WTC11 (cell line): ENCODE measurements around the gene CDIPT. TPM values are rescaled to one million over a fixed set of nuclear protein-coding genes. Genes with fewer than 3 reads are reported as not detected.
"Not testable (repeated sequence)": the region's sequence is repeated elsewhere in the genome, so short reads cannot be mapped to it uniquely, and the experiment has no call there.

Source experiments
- ATAC-seq: fragments of 200-7000 bp; cut with Tn5 transposase; 2 replicates; pipeline ENCODE4 v1.10.0; 2021; ENCODE audit warnings: mild to moderate bottlenecking, moderate library complexity
- CTCF ChIA-PET: fragments of 300-600 bp; sonication (Branson Sonifier 250); formaldehyde crosslinking; loops from one replicate; lab custom pipeline; 2021; ENCODE audit warnings: antibody characterized with exemption; lab: Charles Lee
- POLR2A ChIA-PET: fragments of 350-600 bp; sonication (Branson Sonifier 250); formaldehyde crosslinking; loops from one replicate; lab custom pipeline; 2021; ENCODE audit warnings: antibody characterized with exemption; lab: Charles Lee
- DNase-seq: peaks from one replicate; pipeline ENCODE4 v3.0.0; 2021; ENCODE audit warnings: low spot score
- H3K27ac Mint-ChIP-seq: 2 replicates; pipeline ENCODE4 v1.8.0; 2021; ENCODE audit warnings: mixed read lengths
- H3K27me3 Mint-ChIP-seq: 2 replicates; pipeline ENCODE4 v1.8.0; 2021; ENCODE audit warnings: low read depth, mild to moderate bottlenecking, moderate library complexity, mixed read lengths
- H3K36me3 Mint-ChIP-seq: 2 replicates; pipeline ENCODE4 v1.8.0; 2021; ENCODE audit warnings: mixed read lengths
- H3K4me1 Mint-ChIP-seq: 2 replicates; pipeline ENCODE4 v1.8.0; 2022; ENCODE audit warnings: mixed read lengths
- H3K4me3 Mint-ChIP-seq: 2 replicates; pipeline ENCODE4 v1.8.0; 2021; ENCODE audit warnings: mild to moderate bottlenecking, moderate library complexity, mixed read lengths
- H3K9me3 Mint-ChIP-seq: 2 replicates; pipeline ENCODE4 v1.8.0; 2021; ENCODE audit warnings: mixed read lengths
- ARID4B ChIP-seq: sonication (generic); formaldehyde crosslinking; IDR thresholded peaks from 2 replicates; pipeline ENCODE4 v1.8.0; 2023; ENCODE audit warnings: missing genetic modification reagents, mild to moderate bottlenecking, borderline replicate concordance
- E2F1 ChIP-seq: sonication (generic); formaldehyde crosslinking; IDR thresholded peaks from 2 replicates; pipeline ENCODE4 v1.8.0; 2022; ENCODE audit warnings: mild to moderate bottlenecking, missing genetic modification reagents
- E2F5 ChIP-seq: sonication (generic); formaldehyde crosslinking; IDR thresholded peaks from 2 replicates; pipeline ENCODE4 v1.8.1; 2022; ENCODE audit warnings: mild to moderate bottlenecking, moderate library complexity, missing genetic modification reagents
- ESRRA ChIP-seq: sonication (generic); formaldehyde crosslinking; IDR thresholded peaks from 2 replicates; pipeline ENCODE4 v1.8.1; 2022; ENCODE audit warnings: mild to moderate bottlenecking, missing genetic modification reagents, borderline replicate concordance
- GABPB1 ChIP-seq: sonication (generic); formaldehyde crosslinking; IDR thresholded peaks from 2 replicates; pipeline ENCODE4 v1.8.1; 2023; ENCODE audit warnings: mild to moderate bottlenecking, missing genetic modification reagents
- HMGA2 ChIP-seq: fragments of 250-450 bp; sonication (Bioruptor Pico); IDR thresholded peaks from 2 replicates; pipeline ENCODE4 v1.4.0; 2021; ENCODE audit warnings: mild to moderate bottlenecking, moderate library complexity
- HMGXB4 ChIP-seq: sonication (generic); formaldehyde crosslinking; IDR thresholded peaks from 2 replicates; pipeline ENCODE4 v1.8.1; 2023; ENCODE audit warnings: mild to moderate bottlenecking, moderate library complexity, missing genetic modification reagents
- NFATC4 ChIP-seq: fragments of 250-450 bp; sonication (Bioruptor Pico); IDR thresholded peaks from 2 replicates; pipeline ENCODE4 v1.9.0; 2021; ENCODE audit warnings: mild to moderate bottlenecking
- NFE2L1 ChIP-seq: sonication (generic); formaldehyde crosslinking; IDR thresholded peaks from 2 replicates; pipeline ENCODE4 v1.8.1; 2023; ENCODE audit warnings: missing genetic modification reagents
- NR1H2 ChIP-seq: sonication (generic); formaldehyde crosslinking; IDR thresholded peaks from 2 replicates; pipeline ENCODE4 v1.9.0; 2021; ENCODE audit warnings: mild to moderate bottlenecking, moderate library complexity, missing genetic modification reagents
- NR2C2 ChIP-seq: sonication (generic); formaldehyde crosslinking; IDR thresholded peaks from 2 replicates; pipeline ENCODE4 v1.8.0; 2022; ENCODE audit warnings: mild to moderate bottlenecking, missing genetic modification reagents
- NR3C1 ChIP-seq: sonication (generic); formaldehyde crosslinking; conservative IDR thresholded peaks from 2 replicates; pipeline ENCODE4 v1.8.1; 2023; ENCODE audit warnings: low read depth, mild to moderate bottlenecking, missing genetic modification reagents
- TEAD1 ChIP-seq: sonication (generic); formaldehyde crosslinking; IDR thresholded peaks from 2 replicates; pipeline ENCODE4 v1.8.0; 2022; ENCODE audit warnings: mild to moderate bottlenecking, missing genetic modification reagents
- ZBTB43 ChIP-seq: sonication (generic); formaldehyde crosslinking; IDR thresholded peaks from 2 replicates; pipeline ENCODE4 v1.8.1; 2023; ENCODE audit warnings: mild to moderate bottlenecking, missing genetic modification reagents
- ZMAT4 ChIP-seq: fragments of 250-450 bp; sonication (Bioruptor Pico); IDR thresholded peaks from 2 replicates; pipeline ENCODE4 v1.9.0; 2021; ENCODE audit warnings: mild to moderate bottlenecking
- ZNF219 ChIP-seq: sonication (generic); formaldehyde crosslinking; IDR thresholded peaks from 2 replicates; pipeline ENCODE4 v1.8.0; 2023; ENCODE audit warnings: missing genetic modification reagents, mild to moderate bottlenecking, borderline replicate concordance
- total RNA-seq: library from RNA; stranded (reverse); gene quantifications from 3 replicates; pipeline ENCODE4 v1.2.3, GENCODE V29; 2021

Gene CDIPT
- total RNA-seq, 1 experiment from 2014 or later: 71.7 TPM

GRCh38 chr16:29873319-29873718 is 10.3 kb upstream of the CDIPT start:
- no peak for TF ChIP-seq ZNF219 (CRISPR knock-in tag)
- no peak for TF ChIP-seq HMGXB4 (CRISPR knock-in tag)
- no peak for TF ChIP-seq NFATC4
- TF ChIP-seq E2F5 (CRISPR knock-in tag): no peak
- TF ChIP-seq E2F1 (CRISPR knock-in tag): no peak
- TF ChIP-seq NFE2L1 (CRISPR knock-in tag): no peak
- no peak for TF ChIP-seq HMGA2 (CRISPR knock-in tag)
- no peak for TF ChIP-seq ZMAT4 (CRISPR knock-in tag)
- no peak for TF ChIP-seq GABPB1
- TF ChIP-seq NR2C2 (CRISPR knock-in tag): no peak
- no peak for TF ChIP-seq NR3C1 (CRISPR knock-in tag)
- no peak for TF ChIP-seq ARID4B (CRISPR knock-in tag)
- TF ChIP-seq TEAD1 (CRISPR knock-in tag): no peak
- no peak for TF ChIP-seq ZBTB43 (CRISPR knock-in tag)
- peaks cover 3% of the 10 kb centered on the region; the same call in 1 of the 2 replicates for H3K27me3 Mint-ChIP-seq
- no peak overlapping the region for H3K27ac Mint-ChIP-seq
- no peaks in the 10 kb centered on the region for H3K9me3 Mint-ChIP-seq
- ATAC-seq (no peak), DNase-seq (no peak)
- peaks cover 10% of the 10 kb centered on the region for H3K4me1 Mint-ChIP-seq
- ChIA-PET CTCF (interaction anchor here (1.8 to 2.1 kb wide), 3 partner anchors 25 to 159 kb away, joined by 6 to 11 read pairs (median 9); partner anchors contain the start of gene PAGR1), POLR2A (no interaction called here)
- peaks cover 4% of the 10 kb centered on the region; the same call in 1 of the 2 replicates for H3K36me3 Mint-ChIP-seq
- no peak overlapping the region for H3K4me3 Mint-ChIP-seq

GRCh38 chr16:29871822-29872546 is 9.0 kb upstream of the CDIPT start:
- TF ChIP-seq NR1H2 (CRISPR knock-in tag) (no peak), ESRRA (no peak)
- H3K4me1 Mint-ChIP-seq: peaks cover 4% of the 10 kb centered on the region

GRCh38 chr16:29869067-29869466 is 6.0 kb upstream of the CDIPT start:
- H3K27ac Mint-ChIP-seq: not testable (repeated sequence)

More at GRCh38 chr16:29871822-29872546, 9.0 kb upstream of the CDIPT start:
- Mint-ChIP-seq H3K27ac (no peak overlapping the region), H3K36me3 (peaks cover 4% of the 10 kb centered on the region; the same call in 1 of the 2 replicates), H3K9me3 (no peaks in the 10 kb centered on the region), H3K4me3 (no peak overlapping the region), H3K27me3 (no peaks in the 10 kb centered on the region)
- ATAC-seq: no peak
- CTCF ChIA-PET: interaction anchor here (0.7 to 2.0 kb wide), 4 partner anchors 24 to 170 kb away, joined by 3 to 11 read pairs (median 6); partner anchors contain the start of gene TAOK2
- POLR2A ChIA-PET: no interaction called here
- no peak for DNase-seq

More at GRCh38 chr16:29869067-29869466, 6.0 kb upstream of the CDIPT start:
- not testable (repeated sequence) for H3K4me1 Mint-ChIP-seq, DNase-seq, ATAC-seq, H3K36me3 Mint-ChIP-seq, H3K9me3 Mint-ChIP-seq, H3K27me3 Mint-ChIP-seq, H3K4me3 Mint-ChIP-seq
- ChIA-PET CTCF (interaction anchor here (0.8 to 1.5 kb wide), 2 partner anchors 21 to 168 kb away, joined by 5 to 8 read pairs; no protein-coding TSS in a partner anchor), POLR2A (interaction anchor here (1.4 kb wide), 1 partner anchor 8 kb away, joined by 3 read pairs; no protein-coding TSS in a partner anchor)
